Activated B cell treated with CpG ODN at 0.5 μM for 24 hours (primary cell): ENCODE results near the gene OGFRL1. TPM values are rescaled to one million over a fixed set of nuclear protein-coding genes. Genes with fewer than 3 reads are reported as not detected.

Experiments
- ATAC-seq: fragments of 200-7000 bp; cut with Tn5 transposase; one replicate; pipeline ENCODE4 v1.10.0; 2021; ENCODE audit warnings: low read depth, mild to moderate bottlenecking, moderate library complexity
- CTCF ChIA-PET: fragments of 350-600 bp; sonication (Branson Sonifier 250); formaldehyde crosslinking; loops from one replicate; lab custom pipeline; 2021; ENCODE audit warnings: antibody characterized with exemption; lab: Charles Lee
- POLR2A ChIA-PET: fragments of 350-600 bp; sonication (Branson Sonifier 250); formaldehyde crosslinking; loops from one replicate; lab custom pipeline; 2021; ENCODE audit warnings: antibody characterized with exemption; lab: Charles Lee
- DNase-seq: peaks from one replicate; pipeline ENCODE4 v3.0.0; 2022
- H3K27ac Mint-ChIP-seq: one replicate; pipeline ENCODE4 v1.8.0; 2020; ENCODE audit warnings: mixed read lengths
- H3K27me3 Mint-ChIP-seq: one replicate; pipeline ENCODE4 v1.8.0; 2021; ENCODE audit warnings: mixed read lengths
- H3K36me3 Mint-ChIP-seq: one replicate; pipeline ENCODE4 v1.8.0; 2021; ENCODE audit warnings: low read depth, mixed read lengths
- H3K4me1 Mint-ChIP-seq: one replicate; pipeline ENCODE4 v1.8.0; 2021; ENCODE audit warnings: mixed read lengths
- H3K4me3 Mint-ChIP-seq: one replicate; pipeline ENCODE4 v1.8.0; 2020; ENCODE audit warnings: mild to moderate bottlenecking, mixed read lengths
- H3K9me3 Mint-ChIP-seq: one replicate; pipeline ENCODE4 v1.8.0; 2020; ENCODE audit warnings: mixed read lengths
- intact Hi-C: fragments of 100-400 bp; cut with micrococcal nuclease; formaldehyde crosslinking; loops from one replicate; pipeline ENCODE4 v1.15.1; 2024
- total RNA-seq: library from RNA; stranded (reverse); gene quantifications from 2 replicates; pipeline ENCODE4 v1.2.3, GENCODE V29; 2022
- TF ChIP-seq, protein P1 (sequence below): fragments of 200-600 bp; IDR thresholded peaks from one replicate; pipeline ENCODE4 v1.8.0; 2022; ENCODE audit warnings: antibody characterized with exemption, mild to moderate bottlenecking

Gene OGFRL1
- total RNA-seq, 1 donor from 2014 or later = 18.4 TPM

DNA sequence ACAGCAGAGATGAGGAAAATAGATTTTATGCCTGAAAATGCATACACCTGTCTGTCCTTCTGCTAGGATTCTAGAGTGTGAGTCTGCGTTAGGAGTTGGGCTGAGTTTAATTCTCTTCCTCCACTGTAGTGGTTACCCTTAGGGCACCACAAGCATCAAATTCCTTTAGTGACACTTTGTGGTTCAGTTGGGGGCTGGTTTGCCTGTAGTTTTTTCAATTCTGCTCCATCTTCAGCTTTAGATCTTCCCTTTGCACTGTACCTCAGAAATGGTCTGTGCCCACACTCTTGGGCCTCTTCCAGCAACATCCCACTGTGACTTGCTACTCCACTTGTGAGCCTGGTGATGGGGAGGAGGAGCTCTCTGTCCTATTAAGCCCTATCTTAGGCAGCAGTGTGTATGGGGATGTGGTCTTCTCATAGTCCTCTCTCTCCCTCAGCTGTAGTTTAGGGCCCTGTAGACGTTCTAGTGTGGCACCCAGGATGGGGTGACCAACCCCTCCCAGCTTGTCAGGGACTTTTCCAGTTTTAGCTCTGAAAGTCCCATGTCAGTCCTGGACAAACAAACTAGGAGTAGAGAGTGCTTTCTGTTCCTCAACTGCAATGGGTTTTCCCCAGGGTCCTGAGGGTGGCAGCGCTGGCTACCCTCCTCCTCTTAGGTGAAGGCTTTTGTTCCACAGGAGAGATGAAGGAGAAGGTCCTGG, 19.7 kb upstream of the OGFRL1 start:
- ChIA-PET POLR2A (interaction anchor here (1.5 to 2.4 kb wide), 3 partner anchors 15 to 20 kb away, joined by 3 to 22 read pairs (median 5); partner anchors contain the start of gene OGFRL1), CTCF (interaction anchor here (1.4 to 3.2 kb wide), 2 partner anchors 19 kb away, joined by 5 to 11 read pairs; partner anchors contain the start of gene OGFRL1)
- peaks cover 18% of the 10 kb centered on the region for H3K4me1 Mint-ChIP-seq
- intact Hi-C loops = loop anchor here (1.0 to 2.0 kb wide), 2 partner anchors 8 to 20 kb away; partner anchors contain the start of gene OGFRL1
- DNase-seq (no peak), ATAC-seq (peak; percentile 70)
- no peaks in the 10 kb centered on the region for H3K36me3 Mint-ChIP-seq
- peak overlapping the region; percentile 68 for H3K27ac Mint-ChIP-seq
- H3K4me3 Mint-ChIP-seq = peak overlapping the region; percentile 50
- peaks cover 4% of the 10 kb centered on the region for H3K9me3 Mint-ChIP-seq
- H3K27me3 Mint-ChIP-seq = no peaks in the 10 kb centered on the region
- TF ChIP-seq, protein P1, sequence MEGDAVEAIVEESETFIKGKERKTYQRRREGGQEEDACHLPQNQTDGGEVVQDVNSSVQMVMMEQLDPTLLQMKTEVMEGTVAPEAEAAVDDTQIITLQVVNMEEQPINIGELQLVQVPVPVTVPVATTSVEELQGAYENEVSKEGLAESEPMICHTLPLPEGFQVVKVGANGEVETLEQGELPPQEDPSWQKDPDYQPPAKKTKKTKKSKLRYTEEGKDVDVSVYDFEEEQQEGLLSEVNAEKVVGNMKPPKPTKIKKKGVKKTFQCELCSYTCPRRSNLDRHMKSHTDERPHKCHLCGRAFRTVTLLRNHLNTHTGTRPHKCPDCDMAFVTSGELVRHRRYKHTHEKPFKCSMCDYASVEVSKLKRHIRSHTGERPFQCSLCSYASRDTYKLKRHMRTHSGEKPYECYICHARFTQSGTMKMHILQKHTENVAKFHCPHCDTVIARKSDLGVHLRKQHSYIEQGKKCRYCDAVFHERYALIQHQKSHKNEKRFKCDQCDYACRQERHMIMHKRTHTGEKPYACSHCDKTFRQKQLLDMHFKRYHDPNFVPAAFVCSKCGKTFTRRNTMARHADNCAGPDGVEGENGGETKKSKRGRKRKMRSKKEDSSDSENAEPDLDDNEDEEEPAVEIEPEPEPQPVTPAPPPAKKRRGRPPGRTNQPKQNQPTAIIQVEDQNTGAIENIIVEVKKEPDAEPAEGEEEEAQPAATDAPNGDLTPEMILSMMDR = no peak

DNA sequence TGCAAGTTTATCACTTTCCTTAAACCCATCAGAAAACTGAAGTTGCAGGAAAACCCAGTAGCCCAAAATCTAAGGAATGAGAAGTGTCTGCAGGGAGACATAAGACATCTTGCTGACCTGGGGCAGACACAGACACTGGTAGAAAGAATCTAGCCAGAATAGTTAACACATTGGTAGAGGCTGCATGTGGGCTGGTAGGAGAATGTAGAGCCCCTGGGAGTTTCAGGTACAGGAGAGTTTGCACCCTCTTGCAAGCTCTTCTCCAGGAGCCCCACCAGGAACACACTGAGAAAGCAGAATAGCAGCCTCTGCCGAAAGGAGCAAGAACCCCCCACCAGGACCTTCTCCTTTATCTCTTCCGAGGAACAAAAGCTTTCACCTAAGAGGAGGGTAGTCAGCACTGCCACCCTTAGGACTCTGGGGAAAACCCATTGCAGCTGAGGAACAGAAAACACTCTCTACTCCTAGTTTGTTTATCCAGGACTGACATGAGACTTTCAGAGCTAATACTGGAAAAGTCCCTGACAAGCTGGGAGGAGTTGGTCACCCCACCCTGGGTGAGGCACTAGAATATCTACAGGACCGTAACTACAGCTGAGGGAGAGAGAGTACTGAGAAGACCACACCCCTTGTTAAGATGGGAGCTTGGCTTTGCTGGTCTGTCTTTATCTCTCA, 10.5 kb upstream of the OGFRL1 start:
- Mint-ChIP-seq H3K4me1 (peaks cover 11% of the 10 kb centered on the region), H3K27me3 (no peaks in the 10 kb centered on the region), H3K27ac (no peak overlapping the region), H3K36me3 (no peaks in the 10 kb centered on the region), H3K4me3 (no peak overlapping the region), H3K9me3 (peaks cover 3% of the 10 kb centered on the region)
- DNase-seq (no peak), ATAC-seq (peak; percentile 21)
- TF ChIP-seq, protein P1 = no peak
- ChIA-PET CTCF (interaction anchor here (0.7 kb wide), 1 partner anchor 9 kb away, joined by 3 read pairs; no protein-coding TSS in a partner anchor), POLR2A (interaction anchor here (1.4 kb wide), 1 partner anchor 10 kb away, joined by 14 read pairs; the partner anchor contains the start of gene OGFRL1)
- intact Hi-C loops = no loop called here

GRCh38 chr6:71279321-71279720, 9.3 kb upstream of the OGFRL1 start:
- peaks cover 3% of the 10 kb centered on the region for H3K9me3 Mint-ChIP-seq
- DNase-seq (no peak), ATAC-seq (no peak)
- no peak overlapping the region for H3K4me3 Mint-ChIP-seq
- no peaks in the 10 kb centered on the region for H3K36me3 Mint-ChIP-seq
- H3K27me3 Mint-ChIP-seq = no peaks in the 10 kb centered on the region
- TF ChIP-seq, protein P1 = no peak
- intact Hi-C loops = no loop called here
- ChIA-PET CTCF (no interaction called here), POLR2A (interaction anchor here (1.5 kb wide), 1 partner anchor 9 kb away, joined by 8 read pairs; no protein-coding TSS in a partner anchor)
- no peak overlapping the region for H3K27ac Mint-ChIP-seq
- peaks cover 16% of the 10 kb centered on the region for H3K4me1 Mint-ChIP-seq

DNA sequence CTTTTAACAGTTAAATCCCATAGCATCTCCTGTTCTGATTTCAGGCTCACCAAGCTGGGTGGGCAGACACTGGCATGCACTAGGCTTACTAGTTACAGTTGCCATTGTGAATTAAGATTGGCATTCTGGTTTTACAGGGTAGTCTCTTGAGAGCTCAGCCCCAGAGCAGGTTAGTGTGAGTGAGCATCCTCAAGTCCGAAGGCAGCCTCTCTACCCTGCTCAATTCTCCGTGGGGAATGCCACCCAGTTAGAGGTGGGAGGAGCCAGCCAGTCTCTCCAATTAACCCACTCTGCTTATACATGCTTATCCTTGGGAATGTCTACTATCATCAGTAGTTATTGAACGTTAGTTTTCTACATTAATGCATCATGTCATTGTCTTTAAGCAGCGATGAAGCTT, 8.9 kb upstream of the OGFRL1 start:
- CTCF ChIA-PET = no interaction called here
- POLR2A ChIA-PET = interaction anchor here (1.5 kb wide), 1 partner anchor 8 kb away, joined by 8 read pairs; no protein-coding TSS in a partner anchor

More for the DNA sequence above, 8.9 kb upstream of the OGFRL1 start:
- peaks cover 16% of the 10 kb centered on the region for H3K4me1 Mint-ChIP-seq
- ATAC-seq (no peak), DNase-seq (no peak)
- peaks cover 3% of the 10 kb centered on the region for H3K9me3 Mint-ChIP-seq
- H3K27me3 Mint-ChIP-seq = no peaks in the 10 kb centered on the region
- intact Hi-C loops = no loop called here
- H3K27ac Mint-ChIP-seq = no peak overlapping the region
- TF ChIP-seq, protein P1 = no peak
- H3K4me3 Mint-ChIP-seq = no peak overlapping the region
- H3K36me3 Mint-ChIP-seq = no peaks in the 10 kb centered on the region
